GM20000 (cell line): ENCODE data around the gene UTP4.

Source experiments
- DNase-seq: peaks from one replicate; pipeline ENCODE4 v3.0.0; 2012; ENCODE audit warnings: low spot score
- CTCF ChIP-seq: IDR thresholded peaks from 2 replicates; pipeline ENCODE4 v1.5.1; 2012; ENCODE audit warnings: mild to moderate bottlenecking, control low read depth; ENCODE audit errors: extremely low read depth, missing control alignments

The UTP4 gene

GRCh38 chr16:69089091-69089910 is 43.1 kb upstream of the UTP4 start:
- no peak for DNase-seq
- TF ChIP-seq CTCF, result no peak

GRCh38 chr16:69093974-69094373 is 38.5 kb upstream of the UTP4 start:
- no peak for TF ChIP-seq CTCF
- no peak for DNase-seq

- no peak for DNase-seq
- no peak for TF ChIP-seq CTCF
These were observed 37.9 kb upstream of the UTP4 start for GRCh38 chr16:69094501-69094900.

DNA sequence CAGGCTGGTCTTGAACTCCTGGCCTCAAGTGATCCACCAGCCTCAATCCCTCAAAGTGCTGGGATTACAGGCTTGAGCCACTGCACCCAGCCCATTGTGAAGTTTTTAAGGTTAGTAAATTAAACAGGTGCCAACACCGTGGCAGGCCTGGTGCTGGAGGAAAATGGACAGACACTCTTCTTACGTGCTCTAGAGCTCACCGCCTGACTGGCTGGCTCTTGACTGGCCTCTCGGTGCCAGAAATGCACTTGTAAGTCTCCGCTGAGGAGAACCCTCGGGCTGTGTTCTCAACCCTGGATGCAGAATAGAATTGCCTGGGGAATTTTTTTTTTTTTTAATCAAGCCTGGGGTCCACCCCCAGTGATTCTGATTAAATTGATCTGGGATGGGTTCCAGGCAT is 37.3 kb upstream of the UTP4 start:
- TF ChIP-seq CTCF, result no peak
- no peak for DNase-seq

GRCh38 chr16:69100071-69100691 is 32.3 kb upstream of the UTP4 start:
- no peak for TF ChIP-seq CTCF
- DNase-seq, result no peak

GRCh38 chr16:69105501-69106361 is 26.7 kb upstream of the UTP4 start, which contains the start of gene HAS3:
Gene HAS3, plus strand, starts transcription at chr16:69105653. Its CDS starts 3,743 bp downstream, at chr16:69109396.
- peak; percentile 84 for DNase-seq
- peak; percentile 24 for TF ChIP-seq CTCF
